ENCODE results near the gene IMPDH1.
A peak's percentile ranks its signal among the peaks of the same experiment; 100 is the strongest.

The IMPDH1 gene

GRCh38 chr7:128455543-128456254 is 45.9 kb upstream of the IMPDH1 start, which contains the start of gene HILPDA:
TSS of gene HILPDA (plus strand) at chr7:128455878. CDS start at chr7:128457269, 1,391 bp downstream.
- H3K79me2 ChIP-seq (ENCODE audit: control insufficient read depth, insufficient read depth, low read length), result peaks cover 27% of the 10 kb centered on the region
- peak within 1 kb of the TSS; percentile 98 for H3K4me3 ChIP-seq (ENCODE audit: low read length)
- peaks cover 14% of the 10 kb centered on the region for H3K4me1 ChIP-seq (ENCODE audit: control insufficient read depth, low read depth, low read length)
- peak within 1 kb of the TSS; percentile 74 for H4K5ac ChIP-seq (ENCODE audit: low read length)
- no peaks in the 10 kb centered on the region for H3K36me3 ChIP-seq (ENCODE audit: control insufficient read depth, insufficient read depth, low read length)
- peak within 1 kb of the TSS; percentile 28 for H2AK5ac ChIP-seq (ENCODE audit: low read length)
- peaks cover 17% of the 10 kb centered on the region for H3K79me1 ChIP-seq (ENCODE audit: low read length)
- H3K56ac ChIP-seq (ENCODE audit: low read length), result peak within 1 kb of the TSS; percentile 100
- peak within 1 kb of the TSS; percentile 99 for H3K9ac ChIP-seq (ENCODE audit: low read length)
- DNase-seq, result peak; percentile 87
- WGBS (ENCODE audit: extremely low coverage, insufficient coverage, low lambda C conversion rate), result no CpG with 5 or more reads among the region's 64 CpGs
- no peak within 1 kb of the TSS for H4K8ac ChIP-seq (ENCODE audit: low read depth, low read length)
- H3K18ac ChIP-seq (ENCODE audit: low read length), result peak within 1 kb of the TSS; percentile 96
- H2BK5ac ChIP-seq (ENCODE audit: low read length), result peak within 1 kb of the TSS; percentile 90
- H2BK120ac ChIP-seq (ENCODE audit: low read depth, low read length), result no peak within 1 kb of the TSS
- peak within 1 kb of the TSS; percentile 89 for H3K4ac ChIP-seq (ENCODE audit: low read depth, low read length)
- H3K23ac ChIP-seq (ENCODE audit: low read length), result no peak within 1 kb of the TSS
- no peaks in the 10 kb centered on the region for H3K27me3 ChIP-seq (ENCODE audit: insufficient read depth, low read length, poor library complexity)
- H3K4me2 ChIP-seq (ENCODE audit: low read length), result peak within 1 kb of the TSS; percentile 97
- peak within 1 kb of the TSS; percentile 65 for H3K27ac ChIP-seq (ENCODE audit: low read depth, low read length)
- H2BK15ac ChIP-seq (replicated peaks; ENCODE audit: low read depth), result no peak within 1 kb of the TSS

- Histone ChIP-seq H3K4me1 (ENCODE audit: control insufficient read depth, low read depth, low read length) (peaks cover 14% of the 10 kb centered on the region), H4K5ac (ENCODE audit: low read length) (peak overlapping the region; percentile 74), H3K18ac (ENCODE audit: low read length) (peak overlapping the region; percentile 29), H3K36me3 (ENCODE audit: control insufficient read depth, insufficient read depth, low read length) (no peaks in the 10 kb centered on the region), H3K9ac (ENCODE audit: low read length) (peak overlapping the region; percentile 77), H2BK5ac (ENCODE audit: low read length) (peak overlapping the region; percentile 31), H3K79me2 (ENCODE audit: control insufficient read depth, insufficient read depth, low read length) (peaks cover 26% of the 10 kb centered on the region), H3K79me1 (ENCODE audit: low read length) (peaks cover 17% of the 10 kb centered on the region), H3K23ac (ENCODE audit: low read length) (no peak overlapping the region), H4K8ac (ENCODE audit: low read depth, low read length) (no peak overlapping the region), H2BK15ac (replicated peaks; ENCODE audit: low read depth) (no peak overlapping the region), H2BK120ac (ENCODE audit: low read depth, low read length) (no peak overlapping the region), H3K27me3 (ENCODE audit: insufficient read depth, low read length, poor library complexity) (no peaks in the 10 kb centered on the region), H3K27ac (ENCODE audit: low read depth, low read length) (peak overlapping the region; percentile 33), H3K4me2 (ENCODE audit: low read length) (peak overlapping the region; percentile 49), H3K4ac (ENCODE audit: low read depth, low read length) (peak overlapping the region; percentile 43), H3K4me3 (ENCODE audit: low read length) (peak overlapping the region; percentile 33), H2AK5ac (ENCODE audit: low read length) (peak overlapping the region; percentile 28), H3K56ac (ENCODE audit: low read length) (peak overlapping the region; percentile 88)
- WGBS (ENCODE audit: extremely low coverage, insufficient coverage, low lambda C conversion rate), result no CpG with 5 or more reads among the region's 25 CpGs
- peak; percentile 52 for DNase-seq
Measured at GRCh38 chr7:128454808-128455542, 45.2 kb upstream of the IMPDH1 start.

GRCh38 chr7:128453836-128454804 is 44.3 kb upstream of the IMPDH1 start:
- H3K56ac ChIP-seq (ENCODE audit: low read length), result peak overlapping the region; percentile 89
- peaks cover 20% of the 10 kb centered on the region for H3K79me2 ChIP-seq (ENCODE audit: control insufficient read depth, insufficient read depth, low read length)
- H3K9ac ChIP-seq (ENCODE audit: low read length), result peak overlapping the region; percentile 59
- no peak overlapping the region for H4K8ac ChIP-seq (ENCODE audit: low read depth, low read length)
- H2BK15ac ChIP-seq (replicated peaks; ENCODE audit: low read depth), result no peak overlapping the region
- no peak overlapping the region for H3K4me3 ChIP-seq (ENCODE audit: low read length)
- peak overlapping the region; percentile 74 for H4K5ac ChIP-seq (ENCODE audit: low read length)
- peak overlapping the region; percentile 43 for H3K4ac ChIP-seq (ENCODE audit: low read depth, low read length)
- peak; percentile 95 for DNase-seq
- H3K79me1 ChIP-seq (ENCODE audit: low read length), result peaks cover 13% of the 10 kb centered on the region
- H3K18ac ChIP-seq (ENCODE audit: low read length), result peak overlapping the region; percentile 55
- H3K4me2 ChIP-seq (ENCODE audit: low read length), result peak overlapping the region; percentile 39
- H2BK120ac ChIP-seq (ENCODE audit: low read depth, low read length), result no peak overlapping the region
- no CpG with 5 or more reads among the region's 23 CpGs for WGBS (ENCODE audit: extremely low coverage, insufficient coverage, low lambda C conversion rate)
- peak overlapping the region; percentile 77 for H3K27ac ChIP-seq (ENCODE audit: low read depth, low read length)
- no peaks in the 10 kb centered on the region for H3K27me3 ChIP-seq (ENCODE audit: insufficient read depth, low read length, poor library complexity)
- no peak overlapping the region for H2AK5ac ChIP-seq (ENCODE audit: low read length)
- H2BK5ac ChIP-seq (ENCODE audit: low read length), result peak overlapping the region; percentile 31
- H3K23ac ChIP-seq (ENCODE audit: low read length), result no peak overlapping the region
- no peaks in the 10 kb centered on the region for H3K36me3 ChIP-seq (ENCODE audit: control insufficient read depth, insufficient read depth, low read length)
- H3K4me1 ChIP-seq (ENCODE audit: control insufficient read depth, low read depth, low read length), result peaks cover 14% of the 10 kb centered on the region

- H3K4ac ChIP-seq (ENCODE audit: low read depth, low read length), result no peak overlapping the region
- no peak for DNase-seq
- H3K9ac ChIP-seq (ENCODE audit: low read length), result no peak overlapping the region
- no peak overlapping the region for H3K56ac ChIP-seq (ENCODE audit: low read length)
- no peak overlapping the region for H2BK120ac ChIP-seq (ENCODE audit: low read depth, low read length)
- H2AK5ac ChIP-seq (ENCODE audit: low read length), result no peak overlapping the region
- H3K27ac ChIP-seq (ENCODE audit: low read depth, low read length), result no peak overlapping the region
- H4K5ac ChIP-seq (ENCODE audit: low read length), result no peak overlapping the region
- no peak overlapping the region for H3K18ac ChIP-seq (ENCODE audit: low read length)
- no peak overlapping the region for H3K4me3 ChIP-seq (ENCODE audit: low read length)
- H3K4me1 ChIP-seq (ENCODE audit: control insufficient read depth, low read depth, low read length), result peaks cover 12% of the 10 kb centered on the region
- H3K79me2 ChIP-seq (ENCODE audit: control insufficient read depth, insufficient read depth, low read length), result peaks cover 12% of the 10 kb centered on the region
- H3K36me3 ChIP-seq (ENCODE audit: control insufficient read depth, insufficient read depth, low read length), result no peaks in the 10 kb centered on the region
- H3K79me1 ChIP-seq (ENCODE audit: low read length), result peaks cover 5% of the 10 kb centered on the region
- no peak overlapping the region for H3K23ac ChIP-seq (ENCODE audit: low read length)
- no peak overlapping the region for H3K4me2 ChIP-seq (ENCODE audit: low read length)
- no peak overlapping the region for H4K8ac ChIP-seq (ENCODE audit: low read depth, low read length)
- no peaks in the 10 kb centered on the region for H3K27me3 ChIP-seq (ENCODE audit: insufficient read depth, low read length, poor library complexity)
- WGBS (ENCODE audit: extremely low coverage, insufficient coverage, low lambda C conversion rate), result no CpG with 5 or more reads among the region's 1 CpG
- no peak overlapping the region for H2BK5ac ChIP-seq (ENCODE audit: low read length)
- no peak overlapping the region for H2BK15ac ChIP-seq (replicated peaks; ENCODE audit: low read depth)
Measured at GRCh38 chr7:128452552-128452951, 42.8 kb upstream of the IMPDH1 start.

GRCh38 chr7:128450913-128451312 is 41.1 kb upstream of the IMPDH1 start:
- H3K4me3 ChIP-seq (ENCODE audit: low read length), result no peak overlapping the region
- H3K4ac ChIP-seq (ENCODE audit: low read depth, low read length), result no peak overlapping the region
- H3K18ac ChIP-seq (ENCODE audit: low read length), result no peak overlapping the region
- H3K4me1 ChIP-seq (ENCODE audit: control insufficient read depth, low read depth, low read length), result peaks cover 10% of the 10 kb centered on the region
- no peak overlapping the region for H3K23ac ChIP-seq (ENCODE audit: low read length)
- H3K36me3 ChIP-seq (ENCODE audit: control insufficient read depth, insufficient read depth, low read length), result no peaks in the 10 kb centered on the region
- H2BK5ac ChIP-seq (ENCODE audit: low read length), result no peak overlapping the region
- H3K27me3 ChIP-seq (ENCODE audit: insufficient read depth, low read length, poor library complexity), result no peaks in the 10 kb centered on the region
- H3K4me2 ChIP-seq (ENCODE audit: low read length), result no peak overlapping the region
- no peak overlapping the region for H4K8ac ChIP-seq (ENCODE audit: low read depth, low read length)
- no peak overlapping the region for H2BK15ac ChIP-seq (replicated peaks; ENCODE audit: low read depth)
- H3K56ac ChIP-seq (ENCODE audit: low read length), result no peak overlapping the region
- no peak overlapping the region for H3K27ac ChIP-seq (ENCODE audit: low read depth, low read length)
- H3K79me1 ChIP-seq (ENCODE audit: low read length), result no peaks in the 10 kb centered on the region
- H3K79me2 ChIP-seq (ENCODE audit: control insufficient read depth, insufficient read depth, low read length), result peaks cover under 1% of the 10 kb centered on the region
- H2AK5ac ChIP-seq (ENCODE audit: low read length), result no peak overlapping the region
- H3K9ac ChIP-seq (ENCODE audit: low read length), result no peak overlapping the region
- no peak overlapping the region for H2BK120ac ChIP-seq (ENCODE audit: low read depth, low read length)
- no peak overlapping the region for H4K5ac ChIP-seq (ENCODE audit: low read length)
- no peak for DNase-seq
- no CpG with 5 or more reads among the region's 5 CpGs for WGBS (ENCODE audit: extremely low coverage, insufficient coverage, low lambda C conversion rate)
